ENCODE results near the gene AGFG1.
"Not testable (repeated sequence)": the region's sequence is repeated elsewhere in the genome, so short reads cannot be mapped to it uniquely, and the experiment has no call there.

The AGFG1 gene

GRCh38 chr2:227529871-227530270, 57.9 kb downstream of the AGFG1 start:
- no peak for DNase-seq (ENCODE audit: low read depth in 4 of 4, low spot score in 1 of 4)

- DNase-seq (ENCODE audit: low read depth in 4 of 4, low spot score in 1 of 4): no peak
Observed at GRCh38 chr2:227534714-227535113, 62.8 kb downstream of the AGFG1 start.

GRCh38 chr2:227536445-227536844, 64.5 kb downstream of the AGFG1 start:
- DNase-seq (ENCODE audit: low read depth in 4 of 4, low spot score in 1 of 4): no peak

- no peak for DNase-seq (ENCODE audit: low read depth in 4 of 4, low spot score in 1 of 4)
Observed at GRCh38 chr2:227539465-227539956, 67.6 kb downstream of the AGFG1 start.

GRCh38 chr2:227540352-227540751, 68.4 kb downstream of the AGFG1 start:
- DNase-seq (ENCODE audit: low read depth in 4 of 4, low spot score in 1 of 4): not testable (repeated sequence)

GRCh38 chr2:227545990-227546389, 74.0 kb downstream of the AGFG1 start:
- DNase-seq (ENCODE audit: low read depth in 4 of 4, low spot score in 1 of 4): no peak

GRCh38 chr2:227551836-227552235, 79.9 kb downstream of the AGFG1 start:
- no peak for DNase-seq (ENCODE audit: low read depth in 4 of 4, low spot score in 1 of 4)

GRCh38 chr2:227562581-227562980, 90.6 kb downstream of the AGFG1 start:
- no peak for DNase-seq (ENCODE audit: low read depth in 4 of 4, low spot score in 1 of 4)

- DNase-seq (ENCODE audit: low read depth in 4 of 4, low spot score in 1 of 4): no peak
Observed at GRCh38 chr2:227565080-227565479, 93.1 kb downstream of the AGFG1 start.

GRCh38 chr2:227566012-227566411, 94.1 kb downstream of the AGFG1 start:
- DNase-seq (ENCODE audit: low read depth in 4 of 4, low spot score in 1 of 4): no peak

GRCh38 chr2:227568852-227569169, 96.9 kb downstream of the AGFG1 start:
- no peak for DNase-seq (ENCODE audit: low read depth in 4 of 4, low spot score in 1 of 4)

GRCh38 chr2:227570615-227571014, 98.7 kb downstream of the AGFG1 start:
- DNase-seq (ENCODE audit: low read depth in 4 of 4, low spot score in 1 of 4): no peak

- no peak for DNase-seq (ENCODE audit: low read depth in 4 of 4, low spot score in 1 of 4)
Observed at GRCh38 chr2:227576110-227576509, 104.2 kb downstream of the AGFG1 start.

- DNase-seq (ENCODE audit: low read depth in 4 of 4, low spot score in 1 of 4): no peak
Observed at GRCh38 chr2:227576812-227577211, 104.9 kb downstream of the AGFG1 start.

- no peak for DNase-seq (ENCODE audit: low read depth in 4 of 4, low spot score in 1 of 4)
Observed at GRCh38 chr2:227577555-227577954, 105.6 kb downstream of the AGFG1 start.

GRCh38 chr2:227578642-227579041, 106.7 kb downstream of the AGFG1 start:
- DNase-seq (ENCODE audit: low read depth in 4 of 4, low spot score in 1 of 4): no peak

- DNase-seq (ENCODE audit: low read depth in 4 of 4, low spot score in 1 of 4): no peak
Observed at GRCh38 chr2:227579791-227580190, 107.8 kb downstream of the AGFG1 start.

- no peak for DNase-seq (ENCODE audit: low read depth in 4 of 4, low spot score in 1 of 4)
Observed at GRCh38 chr2:227582369-227582768, 110.4 kb downstream of the AGFG1 start.

- DNase-seq (ENCODE audit: low read depth in 4 of 4, low spot score in 1 of 4): no peak
Observed at GRCh38 chr2:227592694-227593387, 120.9 kb downstream of the AGFG1 start.

GRCh38 chr2:227595797-227596196, 123.8 kb downstream of the AGFG1 start:
- DNase-seq (ENCODE audit: low read depth in 4 of 4, low spot score in 1 of 4): no peak

- DNase-seq (ENCODE audit: low read depth in 4 of 4, low spot score in 1 of 4): no peak
Observed at GRCh38 chr2:227597036-227597435, 125.1 kb downstream of the AGFG1 start.

- DNase-seq (ENCODE audit: low read depth in 4 of 4, low spot score in 1 of 4): no peak
Observed at GRCh38 chr2:227597998-227598397, 126.0 kb downstream of the AGFG1 start.

- not testable (repeated sequence) for DNase-seq (ENCODE audit: low read depth in 4 of 4, low spot score in 1 of 4)
Observed at GRCh38 chr2:227598835-227599503, 127.0 kb downstream of the AGFG1 start, which contains the start of gene SCYGR2. SCYGR2 (plus strand) TSS chr2:227598893; CDS start chr2:227598893, 0 bp downstream.

All from stimulated activated CD4-positive, alpha-beta T cell treated with anti-CD3 and anti-CD28 coated beads, Interleukin-1b, Interleukin-23, amount 100 ng/mL, for 24 hours (primary cell).